GM19239 (cell line): Measurements from ENCODE around the gene CHRNA1.
A peak's percentile ranks its signal among the peaks of the same experiment; 100 is the strongest.

Experiments
- DNase-seq: peaks from one replicate; pipeline ENCODE4 v3.0.0; 2011; ENCODE audit warnings: low spot score; ENCODE audit not compliant: insufficient read length
- FAIRE-seq: peaks from 2 replicates; lab custom pipeline; 2011; peaks lifted over from hg19 to GRCh38; lab: Jason Lieb, UNC

Gene CHRNA1

DNA sequence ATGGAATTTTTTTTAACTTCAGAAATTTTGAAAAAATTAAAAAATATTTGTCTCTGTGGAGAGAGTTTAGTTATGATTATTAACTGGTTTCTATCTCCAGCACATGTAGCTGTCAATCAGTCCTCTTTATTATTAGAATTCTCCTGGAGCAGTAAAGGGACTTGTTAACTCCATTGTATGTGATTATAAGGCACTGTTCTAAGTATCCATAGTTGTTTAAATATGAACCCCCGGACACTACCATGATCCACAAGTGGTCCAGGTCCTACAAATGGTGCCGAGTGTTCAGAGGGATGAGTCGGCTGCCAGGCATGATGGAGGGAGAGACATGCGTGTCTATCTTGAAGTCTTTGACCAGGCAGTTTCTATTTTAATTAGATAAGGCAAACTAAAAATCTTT, 492 bp downstream of the CHRNA1 start:
- FAIRE-seq (no peak), DNase-seq (no peak)

DNA sequence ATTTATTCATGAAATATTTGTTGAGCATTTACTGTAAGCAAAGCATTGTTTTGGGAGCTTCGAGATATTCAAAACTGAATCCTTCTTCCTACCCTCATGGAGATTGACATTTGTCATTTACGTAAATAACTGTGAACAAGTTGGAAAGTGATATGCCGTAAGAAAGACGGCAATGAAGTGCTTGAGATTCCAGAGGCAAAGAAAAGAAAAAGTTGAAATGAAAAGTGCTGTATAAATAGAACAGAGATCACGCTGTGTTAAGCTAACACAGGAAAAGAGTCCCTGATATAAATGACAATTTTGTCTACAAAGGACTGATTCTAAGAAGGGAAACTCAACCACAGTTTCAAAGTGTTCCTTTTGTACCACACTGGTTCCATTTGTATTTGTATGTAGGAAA, 1.8 kb downstream of the CHRNA1 start:
- DNase-seq = no peak
- FAIRE-seq = no peak

DNA sequence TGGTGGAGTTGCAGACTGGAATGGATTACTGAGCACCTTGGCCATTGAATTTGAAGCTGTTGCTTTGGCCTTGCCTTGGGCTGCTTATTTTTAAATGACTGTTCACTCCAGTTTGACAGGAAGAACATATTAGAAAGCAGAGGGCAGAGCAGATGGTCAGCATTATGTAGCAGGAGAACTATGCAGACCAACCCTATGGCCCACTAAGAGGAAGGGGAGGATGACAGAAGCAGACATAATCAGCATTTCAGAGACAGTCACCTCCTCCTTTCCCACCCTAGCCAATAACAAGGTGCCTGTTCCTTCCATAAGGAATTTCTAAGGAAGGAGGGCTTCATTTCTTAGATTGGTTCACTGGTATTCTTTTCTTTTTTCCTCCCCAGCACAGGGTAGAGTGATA, 2.4 kb downstream of the CHRNA1 start:
- no peak for FAIRE-seq
- DNase-seq = no peak

DNA sequence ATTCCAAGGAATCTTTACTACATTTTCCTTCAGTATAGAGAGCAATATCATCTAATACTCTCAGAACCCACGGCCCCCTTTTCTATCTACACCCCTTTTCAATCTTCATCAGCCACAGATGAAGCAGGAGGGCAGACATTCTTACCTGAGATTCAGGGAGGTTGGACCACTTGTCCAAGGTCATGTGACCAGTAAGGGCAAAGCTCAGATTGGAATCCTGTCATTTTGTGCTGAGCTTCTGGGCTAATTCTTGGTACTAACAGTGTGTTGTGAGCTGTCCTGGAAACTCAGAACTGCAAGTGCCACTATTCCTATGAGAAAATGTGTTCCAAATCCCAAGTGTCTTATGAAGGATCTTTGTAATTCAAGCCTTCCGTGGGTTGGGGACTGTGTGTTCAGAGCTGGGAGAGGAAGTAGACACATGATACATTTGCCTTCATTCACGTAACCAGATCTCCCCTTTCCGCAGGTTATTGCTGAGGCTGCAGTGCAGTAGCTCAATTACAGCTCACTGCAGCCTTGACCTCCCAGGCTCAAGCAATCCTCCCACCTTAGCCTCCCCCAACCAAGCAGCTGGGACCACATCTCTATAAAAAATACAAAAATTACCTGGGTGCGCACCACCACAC, 3.3 kb downstream of the CHRNA1 start:
- no peak for DNase-seq

DNA sequence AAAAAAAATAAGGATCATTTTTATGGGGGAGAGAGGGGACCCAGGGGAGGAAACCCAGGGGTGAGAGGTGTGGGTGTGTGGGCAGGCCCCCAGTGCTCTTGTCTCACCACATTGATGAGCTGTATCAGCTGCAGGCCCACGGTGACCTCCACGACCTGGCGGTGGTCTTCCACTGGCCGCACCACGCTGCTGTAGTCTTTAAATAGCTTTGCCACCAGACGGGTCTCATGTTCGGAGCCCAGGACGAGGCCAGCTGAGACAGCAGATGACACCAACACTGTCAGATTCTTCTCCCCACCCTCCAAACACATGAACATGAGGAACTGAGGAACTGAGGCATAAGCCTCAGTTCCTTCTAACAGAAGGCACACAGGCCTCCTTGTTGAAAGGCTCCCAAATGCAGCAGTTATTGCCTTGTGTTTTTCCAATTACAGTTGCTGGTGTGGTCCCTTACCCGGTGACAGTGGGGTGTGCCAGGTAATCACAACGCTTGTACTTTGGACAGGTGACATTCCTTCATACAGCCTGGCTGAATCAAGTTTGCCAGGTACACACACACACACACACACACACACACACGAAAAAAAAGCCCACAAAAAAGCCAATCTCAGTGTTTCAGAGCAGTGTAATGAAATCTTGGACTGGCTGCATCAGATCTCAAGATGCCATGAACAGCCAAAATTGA, 4.7 kb downstream of the CHRNA1 start:
- FAIRE-seq = no peak
- no peak for DNase-seq

More for the DNA sequence above, 3.3 kb downstream of the CHRNA1 start:
- FAIRE-seq = no peak

DNA sequence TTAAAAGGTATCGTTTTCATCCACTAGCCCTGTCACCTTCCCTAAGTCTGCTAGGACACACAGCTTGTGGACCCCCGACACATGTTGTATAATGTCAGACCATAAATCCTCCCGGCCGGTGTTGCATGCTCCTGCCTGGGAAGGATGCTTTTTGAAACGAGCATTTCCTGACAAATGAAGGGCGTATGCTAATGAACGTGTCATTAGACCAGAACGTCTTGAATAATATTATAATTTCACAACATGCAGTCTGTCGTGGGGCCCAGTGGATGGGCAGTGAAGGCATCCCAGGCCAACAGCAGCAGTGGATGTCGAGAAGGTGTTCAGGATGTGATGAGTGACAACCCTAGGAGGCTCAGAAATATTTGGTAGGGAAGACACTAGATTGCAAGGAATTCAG, 7.5 kb downstream of the CHRNA1 start:
- no peak for DNase-seq
- no peak for FAIRE-seq

DNA sequence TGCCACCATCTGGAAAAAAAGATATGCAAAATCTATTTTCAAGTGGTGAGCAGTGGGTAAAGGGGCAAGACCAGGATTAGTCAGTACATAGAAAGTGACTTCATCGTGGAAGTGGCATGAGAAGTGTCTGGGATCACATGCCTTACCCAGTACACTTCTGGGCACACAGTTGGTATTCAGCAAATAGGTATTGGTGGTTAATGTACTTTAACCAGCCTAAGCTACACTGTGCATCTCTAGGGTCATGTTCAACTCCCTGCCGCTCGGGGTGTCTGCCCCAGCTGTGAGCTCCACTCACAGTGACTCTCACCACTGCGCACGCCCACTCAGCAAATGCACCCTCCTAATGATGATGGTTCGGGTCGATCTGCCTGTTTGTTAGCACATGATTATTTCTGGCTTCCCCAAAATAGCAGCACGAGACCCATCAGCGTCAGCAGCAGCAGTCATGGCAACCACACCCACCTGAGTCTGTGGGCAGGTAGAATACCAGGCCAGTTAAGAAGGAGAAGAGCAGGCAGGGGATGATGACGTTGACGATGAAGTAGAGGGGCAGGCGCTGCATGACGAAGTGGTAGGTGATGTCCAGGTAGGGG, 11.1 kb downstream of the CHRNA1 start:
- FAIRE-seq = peak; percentile 23
- no peak for DNase-seq

DNA sequence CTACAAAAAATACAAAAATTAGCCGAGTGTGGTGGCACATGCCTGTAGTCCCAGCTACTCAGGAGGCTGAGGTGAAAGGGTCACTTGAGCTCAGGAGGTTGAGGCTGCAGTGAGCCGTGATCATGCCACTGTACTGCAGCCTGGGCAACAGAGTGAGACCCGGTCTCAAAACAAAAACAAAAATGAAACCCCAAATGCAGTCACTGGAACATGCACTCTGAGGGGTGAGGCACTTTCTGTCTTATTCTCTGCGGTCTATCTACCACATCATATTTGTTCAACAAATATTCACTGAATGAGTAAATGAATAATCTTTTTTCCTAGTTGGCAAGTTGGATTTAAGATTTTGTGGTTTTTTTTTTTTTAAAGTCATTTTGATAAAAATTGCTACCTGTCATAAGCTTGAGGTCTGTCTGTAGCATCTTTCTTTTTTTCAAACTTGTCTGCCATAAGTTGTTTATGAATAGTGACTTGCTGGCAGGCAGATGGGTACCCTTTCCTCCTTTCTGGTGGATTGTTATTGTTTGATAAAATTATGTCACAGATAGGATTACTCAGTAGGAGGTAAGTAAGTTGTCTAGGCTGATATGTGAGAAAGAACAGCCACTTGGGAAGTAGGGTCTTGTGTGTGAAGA, 11.8 kb downstream of the CHRNA1 start:
- DNase-seq (no peak), FAIRE-seq (peak; percentile 89)

DNA sequence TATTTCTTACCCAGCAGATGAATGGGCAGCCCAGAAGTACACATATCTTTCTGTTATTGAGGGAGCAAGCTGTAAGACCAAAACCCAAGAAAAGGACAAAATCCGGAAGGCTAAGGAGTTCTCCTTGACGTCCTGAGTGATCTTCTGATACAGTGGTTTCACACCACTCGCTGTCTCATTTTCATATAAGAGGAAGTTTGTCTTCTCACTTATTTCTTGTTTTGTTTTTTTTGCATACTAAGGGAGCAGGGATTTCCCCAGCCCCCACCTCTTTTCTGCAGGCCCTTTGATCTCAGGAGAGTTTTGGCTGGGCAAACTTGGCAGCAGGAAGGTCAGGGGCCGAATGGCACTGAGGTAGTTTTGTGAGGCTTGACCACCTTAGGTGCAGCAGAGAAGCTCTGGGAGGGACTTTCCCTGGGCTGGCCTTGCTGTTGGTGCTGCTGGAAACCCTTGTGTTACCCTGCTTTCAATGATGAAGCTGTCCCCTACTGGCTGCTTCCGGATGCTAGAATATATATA, 13.3 kb downstream of the CHRNA1 start:
- DNase-seq (no peak), FAIRE-seq (peak; percentile 84)

DNA sequence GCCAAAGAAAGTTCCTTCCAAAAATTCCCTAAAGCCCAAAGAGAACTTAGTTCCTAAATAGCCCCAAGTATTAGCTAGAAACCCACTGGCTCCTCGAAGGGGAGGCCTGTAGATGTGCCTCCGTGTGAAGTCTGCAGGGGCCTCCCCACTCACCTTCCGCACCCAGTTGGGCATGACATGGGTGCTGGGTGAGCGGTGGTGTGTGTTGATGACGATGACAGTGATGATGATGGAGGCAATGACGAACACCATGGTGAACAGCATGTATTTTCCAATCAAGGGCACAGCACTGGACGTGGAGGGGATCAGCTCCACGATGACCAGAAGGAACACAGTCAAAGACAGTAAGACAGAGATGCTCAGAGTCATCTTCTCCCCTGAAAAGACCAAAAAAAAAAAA, 14.5 kb downstream of the CHRNA1 start:
- no peak for FAIRE-seq

DNA sequence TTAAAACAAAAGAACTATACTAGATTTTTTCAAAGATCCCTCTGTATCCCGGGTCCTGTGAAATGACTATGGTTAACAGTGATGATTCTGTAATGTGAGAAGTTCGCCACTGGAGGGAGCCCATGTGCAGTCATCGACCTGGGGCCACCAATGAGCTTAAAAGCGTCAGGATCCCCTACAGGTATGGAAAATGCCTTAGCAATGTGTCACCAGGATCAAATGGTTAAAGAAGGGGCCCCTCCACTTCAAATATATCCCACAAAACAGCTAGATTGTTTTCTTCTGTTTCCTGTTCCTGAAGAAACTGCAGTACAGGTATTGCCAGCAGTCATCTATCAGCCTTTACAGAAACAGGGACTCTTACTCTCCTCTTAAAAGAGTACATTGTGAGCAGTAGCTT, 15.3 kb downstream of the CHRNA1 start:
- DNase-seq (no peak), FAIRE-seq (peak; percentile 88)

More for the DNA sequence above, 14.5 kb downstream of the CHRNA1 start:
- DNase-seq = no peak

DNA sequence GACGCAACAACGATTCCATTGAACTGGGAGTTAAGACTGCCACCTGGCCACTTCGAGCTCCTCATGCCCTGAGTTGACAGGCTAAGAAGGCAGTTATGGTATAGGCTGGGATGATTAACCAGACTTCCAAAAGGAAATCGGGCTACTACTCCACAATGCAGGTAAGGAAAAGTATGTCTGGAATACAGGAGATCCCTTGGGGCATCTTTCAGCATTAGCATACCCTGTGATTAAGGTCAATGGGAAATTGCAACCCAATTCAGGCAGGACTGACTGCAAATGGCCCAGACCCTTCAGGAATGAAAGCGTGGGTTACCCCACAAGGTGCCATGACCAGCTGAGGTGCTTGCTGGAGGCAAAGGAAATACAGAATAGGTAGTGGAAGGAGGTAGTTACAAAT, 19.1 kb downstream of the CHRNA1 start:
- DNase-seq (no peak), FAIRE-seq (no peak)

DNA sequence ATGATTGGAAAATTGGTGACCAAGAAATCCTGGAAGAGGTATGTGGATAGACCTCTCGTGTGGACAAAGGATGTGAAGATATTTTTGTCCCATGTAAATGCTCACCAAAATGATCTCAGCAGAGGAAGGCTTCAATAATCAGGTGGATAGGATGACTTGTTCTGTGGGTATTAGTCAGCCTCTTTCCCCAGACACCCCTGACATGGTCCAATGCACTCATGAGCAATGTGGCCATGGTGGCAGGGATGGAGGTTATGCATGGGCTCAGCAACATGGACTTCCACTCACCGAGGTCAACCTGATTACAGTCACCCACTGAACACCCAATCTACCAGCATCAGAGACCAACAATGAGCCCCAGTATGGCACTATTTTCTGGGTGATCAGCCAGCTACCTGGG, 20.2 kb downstream of the CHRNA1 start:
- no peak for DNase-seq

DNA sequence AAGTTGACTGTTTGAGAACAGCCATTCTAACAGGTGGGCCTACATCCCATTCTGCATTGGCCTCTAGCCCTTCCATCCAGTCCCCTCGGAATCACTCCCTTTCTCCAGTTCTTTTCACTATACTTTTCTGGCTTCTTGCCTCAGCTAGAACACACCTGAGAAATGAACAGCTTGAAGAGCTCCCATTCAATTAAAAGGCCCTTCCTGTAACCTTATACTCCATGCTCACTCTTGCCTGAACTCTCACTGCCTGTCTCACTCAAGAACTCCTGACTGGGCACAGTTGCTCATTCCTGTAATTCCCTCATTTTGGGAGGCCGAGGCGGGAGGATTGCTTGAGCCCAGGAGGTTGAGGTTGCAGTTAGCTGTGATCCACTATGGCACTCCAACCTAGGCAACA, 23.6 kb downstream of the CHRNA1 start:
- FAIRE-seq (no peak), DNase-seq (no peak)

More for the DNA sequence above, 20.2 kb downstream of the CHRNA1 start:
- no peak for FAIRE-seq

DNA sequence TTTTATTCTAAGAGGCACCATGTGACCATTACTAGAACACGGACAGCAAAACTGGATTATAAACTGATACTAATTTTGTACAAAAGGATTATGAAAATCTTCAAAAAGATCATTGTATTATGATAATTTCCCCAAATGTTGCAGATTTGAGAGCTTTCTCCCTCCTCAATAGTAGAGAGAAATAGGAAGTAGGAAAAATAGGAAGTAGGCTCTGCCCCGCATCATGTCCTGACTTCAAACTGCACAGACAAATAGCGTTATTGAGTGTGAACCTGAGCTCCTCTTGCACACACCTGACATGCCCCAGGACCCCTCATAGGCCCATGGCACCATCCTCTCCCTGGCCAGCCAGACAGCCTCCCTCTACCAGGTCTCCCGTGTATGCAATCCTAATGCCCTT, 25.4 kb downstream of the CHRNA1 start:
- DNase-seq (no peak), FAIRE-seq (no peak)

DNA sequence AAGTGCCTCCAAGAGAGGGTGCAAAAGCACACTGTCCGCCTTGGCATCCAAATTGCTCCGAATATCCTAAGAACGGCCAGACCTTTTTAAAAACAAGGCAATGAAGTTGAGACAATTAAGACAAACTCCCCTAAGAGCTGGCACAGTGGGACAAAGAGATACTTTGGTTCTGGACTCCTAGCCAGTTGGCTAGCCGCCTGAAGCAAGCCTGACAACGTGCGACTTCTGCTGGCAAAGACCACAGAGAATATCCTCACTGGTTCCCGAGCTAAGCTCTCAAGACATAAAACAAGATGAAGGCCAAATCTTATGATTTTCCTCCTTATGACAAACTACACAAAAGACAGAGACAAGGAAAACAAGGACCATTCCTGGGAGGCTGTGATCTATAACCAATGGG, 32.7 kb downstream of the CHRNA1 start:
- DNase-seq = no peak
- no peak for FAIRE-seq

DNA sequence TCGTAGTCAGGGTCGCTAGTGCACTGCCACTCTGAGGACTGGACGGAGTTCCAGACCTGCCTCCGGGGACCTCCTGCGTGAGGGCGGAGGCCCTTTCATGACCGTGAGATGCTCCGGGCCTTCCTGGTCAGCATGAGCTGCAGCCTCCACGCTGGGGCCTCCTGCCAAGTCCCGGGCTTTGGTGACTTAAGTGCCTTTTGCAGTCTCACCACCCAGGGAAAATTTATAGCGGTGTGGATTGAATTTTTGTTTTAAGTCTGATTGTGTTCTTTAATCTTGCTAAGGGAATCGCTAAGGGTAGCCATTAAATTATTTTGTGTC, 33.6 kb downstream of the CHRNA1 start:
- FAIRE-seq = no peak
- no peak for DNase-seq

DNA sequence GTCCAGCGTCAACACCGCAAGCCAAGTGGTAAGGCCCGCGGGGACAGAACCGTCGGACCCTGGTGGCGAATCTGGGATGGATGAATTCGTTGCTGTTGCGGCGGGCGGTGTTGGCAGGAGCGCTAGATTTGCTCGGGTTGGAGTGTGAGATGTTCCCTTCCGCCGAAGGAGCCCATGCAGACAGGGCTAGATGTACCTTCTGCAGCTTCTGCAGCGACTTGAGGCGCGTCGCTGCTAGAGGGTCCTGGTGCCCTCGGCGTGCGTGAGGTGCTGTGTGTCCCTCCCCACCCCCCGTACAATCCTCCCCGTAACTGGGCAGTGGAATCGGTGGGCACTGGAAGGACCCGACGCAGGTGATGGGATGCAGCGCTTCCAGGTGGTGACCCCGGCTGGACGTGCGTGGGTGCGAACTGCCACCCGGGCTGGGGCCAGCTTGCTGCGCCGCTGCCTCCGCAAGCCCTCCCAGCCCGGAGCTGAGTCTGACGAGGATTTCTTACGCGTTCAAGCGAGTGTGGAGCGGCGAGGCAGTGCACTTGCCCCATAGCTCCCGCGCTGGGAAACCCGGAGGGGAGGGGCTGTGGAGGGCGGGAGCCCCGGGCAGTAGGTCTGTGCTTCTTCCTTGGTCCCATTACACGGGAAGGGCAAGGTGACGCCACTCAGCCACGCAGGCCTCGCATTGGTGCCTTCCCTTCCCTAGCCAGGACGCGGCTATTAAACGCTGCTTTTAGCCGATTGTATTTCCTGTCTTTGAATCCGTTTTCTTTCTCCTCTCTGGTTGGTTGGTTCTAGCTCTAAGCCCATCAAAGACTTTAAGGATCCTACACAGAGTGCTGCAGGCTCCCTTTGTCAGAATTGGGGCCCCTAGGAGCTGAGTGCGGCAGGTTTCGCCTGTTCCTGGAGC, 34.2 kb downstream of the CHRNA1 start:
- no peak for FAIRE-seq

DNA sequence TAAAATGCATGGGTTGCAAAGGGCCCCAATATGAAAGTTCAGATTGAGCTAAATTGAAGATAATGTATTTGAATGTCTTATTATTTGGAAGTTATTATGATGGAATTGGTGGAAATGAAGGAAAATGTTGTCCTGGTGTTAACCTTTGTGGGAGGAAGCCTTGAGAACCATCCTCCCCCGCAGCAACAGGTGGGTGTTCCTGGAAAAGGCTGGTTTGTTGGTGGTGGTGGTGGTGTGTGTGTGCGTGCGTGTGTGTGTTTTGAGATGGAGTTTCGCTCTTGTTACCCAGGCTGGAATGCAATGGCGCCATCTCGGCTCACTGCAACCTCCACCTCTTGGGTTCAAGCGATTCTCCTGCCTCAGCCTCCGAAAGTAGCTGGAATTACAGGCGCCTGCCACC, 36.2 kb downstream of the CHRNA1 start:
- FAIRE-seq = no peak
- DNase-seq = no peak

More for the DNA sequence above, 34.2 kb downstream of the CHRNA1 start:
- no peak for DNase-seq

DNA sequence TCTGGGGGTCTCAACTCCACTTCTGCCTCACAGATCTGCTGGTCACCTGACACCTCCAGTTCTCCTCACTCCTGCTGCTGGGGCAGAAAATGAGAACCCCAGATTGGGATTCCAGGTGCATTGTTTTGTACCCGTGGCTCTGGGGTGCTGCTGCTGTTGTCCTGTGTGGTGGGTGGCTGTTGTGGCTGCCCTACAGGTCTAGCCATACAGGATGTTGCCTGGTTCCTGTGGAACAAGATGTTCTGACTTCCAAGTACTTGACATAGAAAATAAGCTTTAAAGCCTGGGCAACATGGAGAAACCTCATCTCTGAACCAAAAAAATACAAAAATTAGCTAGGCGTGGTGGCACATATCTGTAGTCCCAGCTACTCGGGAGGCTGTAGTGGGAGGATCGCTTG, 38.1 kb downstream of the CHRNA1 start:
- no peak for FAIRE-seq
- DNase-seq = no peak
